ENCODE data around the gene SWAP70.

DNA sequence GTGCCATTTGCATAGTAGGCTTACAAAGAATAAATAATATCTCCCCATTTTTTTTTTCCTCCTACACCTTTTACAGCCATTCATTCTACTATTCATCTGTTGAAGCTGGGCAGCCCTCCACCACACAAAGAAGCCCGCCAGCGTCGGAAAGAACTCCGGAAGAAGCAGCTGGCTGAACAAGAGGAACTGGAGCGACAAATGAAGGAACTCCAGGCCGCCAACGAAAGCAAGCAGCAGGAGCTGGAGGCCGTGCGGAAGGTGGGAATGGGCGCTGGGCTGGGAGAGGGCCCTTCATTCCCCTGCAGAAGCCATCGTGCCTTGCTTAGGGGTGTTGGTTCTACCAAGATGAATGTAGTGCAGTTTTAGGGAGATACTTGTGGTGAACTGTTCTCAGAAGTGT lies 68.6 kb downstream of the SWAP70 start:
- TF ChIP-seq EZH2 (IDR thresholded peaks at IDR 0.05; ENCODE audit: borderline replicate concordance, low read depth, low read length) (no peak), ZC3H11A (IDR thresholded peaks at IDR 0.05; ENCODE audit: low read depth, low read length) (no peak), POLR2AphosphoS2 (IDR thresholded peaks at IDR 0.05; ENCODE audit: low read length) (no peak), MAFG (tag; conservative IDR thresholded peaks at IDR 0.05) (no peak), SAP30 (IDR thresholded peaks at IDR 0.05; ENCODE audit: borderline replicate concordance, insufficient read depth, low read depth, low read length, poor library complexity, severe bottlenecking) (no peak), E2F1 (CRISPR knock-in tag; IDR thresholded peaks at IDR 0.05) (no peak), ZNF282 (CRISPR knock-in tag; IDR thresholded peaks at IDR 0.05) (no peak), HEY1 (CRISPR knock-in tag; IDR thresholded peaks at IDR 0.05; ENCODE audit: borderline replicate concordance) (no peak), ADNP (tag; IDR thresholded peaks at IDR 0.05) (no peak), POLR2AphosphoS5 (IDR thresholded peaks at IDR 0.05; ENCODE audit: control insufficient read depth, insufficient read depth, low read depth, low read length) (no peak), PTBP1 (IDR thresholded peaks at IDR 0.05; ENCODE audit: low read depth, low read length) (no peak), ZNF175 (CRISPR knock-in tag; IDR thresholded peaks at IDR 0.05; ENCODE audit: low read depth) (no peak)

All from K562 (cell line).